Tibial nerve (tissue), 4 donors: ENCODE measurements around the gene IKBKE.

Source experiments
- EP300 ChIP-seq, 2 donors: sonication (generic); formaldehyde crosslinking; IDR thresholded peaks; one replicate each; pipeline ENCODE4 v1.6.1; 2017; ENCODE audit warnings: antibody characterized with exemption in 2 of 2, mild to moderate bottlenecking in 1 of 2
- POLR2A ChIP-seq, 2 donors: fragments of 450-650 bp; IDR thresholded peaks; one replicate each; pipeline ENCODE4 v1.6.1; 2017; ENCODE audit warnings: antibody characterized with exemption in 2 of 2, mild to moderate bottlenecking in 2 of 2, moderate library complexity in 2 of 2
- TF ChIP-seq, protein P1 (sequence below), 5 experiments: fragments of 200-600 bp in 3 of 5; fragments of 450-650 bp in 2 of 5; sonication (generic) in 3 of 5; IDR thresholded peaks; one replicate each; pipeline ENCODE4 v1.5.1; 2016 to 2019; ENCODE audit warnings: antibody characterized with exemption in 5 of 5, mild to moderate bottlenecking in 3 of 5, moderate library complexity in 2 of 5

DNA sequence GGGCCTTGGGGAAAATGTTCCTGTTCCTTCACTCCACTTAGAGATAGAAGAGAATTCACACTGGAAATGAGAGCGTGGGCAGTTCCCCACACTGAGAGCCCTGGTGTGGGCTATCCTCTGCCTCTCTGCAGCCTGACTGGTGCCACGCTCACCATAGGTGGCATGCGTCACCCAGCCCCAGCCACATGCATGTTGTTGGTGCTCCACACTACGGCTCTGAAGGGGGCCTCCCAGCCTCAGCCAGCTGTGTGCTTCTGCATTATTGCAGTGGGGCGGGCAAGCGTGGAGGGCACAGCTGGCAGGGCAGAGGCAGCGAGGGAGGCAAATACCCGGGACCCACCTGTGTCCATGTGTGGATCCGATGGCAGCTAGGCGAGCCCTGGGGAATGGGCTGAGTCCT, 22.3 kb downstream of the IKBKE start:
- TF ChIP-seq, protein P1, sequence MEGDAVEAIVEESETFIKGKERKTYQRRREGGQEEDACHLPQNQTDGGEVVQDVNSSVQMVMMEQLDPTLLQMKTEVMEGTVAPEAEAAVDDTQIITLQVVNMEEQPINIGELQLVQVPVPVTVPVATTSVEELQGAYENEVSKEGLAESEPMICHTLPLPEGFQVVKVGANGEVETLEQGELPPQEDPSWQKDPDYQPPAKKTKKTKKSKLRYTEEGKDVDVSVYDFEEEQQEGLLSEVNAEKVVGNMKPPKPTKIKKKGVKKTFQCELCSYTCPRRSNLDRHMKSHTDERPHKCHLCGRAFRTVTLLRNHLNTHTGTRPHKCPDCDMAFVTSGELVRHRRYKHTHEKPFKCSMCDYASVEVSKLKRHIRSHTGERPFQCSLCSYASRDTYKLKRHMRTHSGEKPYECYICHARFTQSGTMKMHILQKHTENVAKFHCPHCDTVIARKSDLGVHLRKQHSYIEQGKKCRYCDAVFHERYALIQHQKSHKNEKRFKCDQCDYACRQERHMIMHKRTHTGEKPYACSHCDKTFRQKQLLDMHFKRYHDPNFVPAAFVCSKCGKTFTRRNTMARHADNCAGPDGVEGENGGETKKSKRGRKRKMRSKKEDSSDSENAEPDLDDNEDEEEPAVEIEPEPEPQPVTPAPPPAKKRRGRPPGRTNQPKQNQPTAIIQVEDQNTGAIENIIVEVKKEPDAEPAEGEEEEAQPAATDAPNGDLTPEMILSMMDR (IDR thresholded peaks at IDR 0.05) = no peak
- TF ChIP-seq POLR2A (IDR thresholded peaks at IDR 0.05) = no peak
- no peak for TF ChIP-seq EP300 (IDR thresholded peaks at IDR 0.05)
